Common myeloid progenitor, CD34-positive (primary cell): ENCODE measurements around the gene PXK.

Experiments used
- CTCF ChIA-PET: fragments of 350-600 bp; sonication (Branson Sonifier 250); formaldehyde crosslinking; loops from one replicate; lab custom pipeline; 2021; ENCODE audit warnings: antibody characterized with exemption; lab: Charles Lee
- POLR2A ChIA-PET: fragments of 350-600 bp; sonication (Branson Sonifier 250); formaldehyde crosslinking; loops from one replicate; lab custom pipeline; 2021; ENCODE audit warnings: antibody characterized with exemption; lab: Charles Lee
- DNase-seq, 3 donors: peaks; one replicate each; pipeline versions ENCODE4 v3.0.0 to v3.0.0-alpha.2; 2013
- H3K27ac ChIP-seq, 2 experiments: 1 replicate in 1 of 2; 2 replicates in 1 of 2; pipeline ENCODE4 v1.7.0; 2013; ENCODE audit warnings: inconsistent platforms in 2 of 2, low read length in 2 of 2, mild to moderate bottlenecking in 2 of 2, low read depth in 1 of 2, moderate library complexity in 1 of 2; ENCODE audit not compliant: severe bottlenecking in 2 of 2, insufficient read depth in 1 of 2, poor library complexity in 1 of 2
- H3K27me3 ChIP-seq, 5 experiments: replicated peaks in 2 of 5; 1 replicate in 3 of 5; 2 replicates in 2 of 5; pipeline versions ENCODE4 v1.6.1 to v1.7.0; 2013; ENCODE audit warnings: low read length in 4 of 5, mild to moderate bottlenecking in 2 of 5, moderate library complexity in 2 of 5, inconsistent platforms in 1 of 5; ENCODE audit not compliant: insufficient read depth in 5 of 5, control insufficient read depth in 4 of 5
- H3K36me3 ChIP-seq, 4 experiments: 1 replicate in 2 of 4; 2 replicates in 2 of 4; pipeline versions ENCODE4 v1.6.1 to v1.7.0; 2013; ENCODE audit warnings: low read length in 3 of 4, control low read depth in 1 of 4, mild to moderate bottlenecking in 1 of 4; ENCODE audit not compliant: control insufficient read depth in 4 of 4, insufficient read depth in 4 of 4
- H3K4me1 ChIP-seq, 4 experiments: 1 replicate in 3 of 4; 2 replicates in 1 of 4; pipeline versions ENCODE4 v1.6.1 to v1.7.1; 2013; ENCODE audit warnings: low read length in 3 of 4, mild to moderate bottlenecking in 3 of 4, control low read depth in 1 of 4, inconsistent platforms in 1 of 4, moderate library complexity in 1 of 4; ENCODE audit not compliant: control insufficient read depth in 4 of 4, insufficient read depth in 4 of 4; ENCODE audit errors: control extremely low read depth in 1 of 4
- H3K4me3 ChIP-seq, 7 experiments: 1 replicate in 4 of 7; 2 replicates in 3 of 7; pipeline versions ENCODE4 v1.5.1 to v1.7.0; 2013; ENCODE audit warnings: mild to moderate bottlenecking in 7 of 7, low read length in 6 of 7, moderate library complexity in 6 of 7, inconsistent platforms in 2 of 7, low read depth in 2 of 7, control low read depth in 1 of 7; ENCODE audit not compliant: insufficient read depth in 4 of 7, control insufficient read depth in 1 of 7; ENCODE audit errors: extremely low read depth in 1 of 7
- H3K9me3 ChIP-seq, 5 experiments: 1 replicate in 4 of 5; 2 replicates in 1 of 5; pipeline versions ENCODE4 v1.6.1 to v1.7.1; 2013; ENCODE audit warnings: low read length in 4 of 5, mild to moderate bottlenecking in 2 of 5, inconsistent platforms in 1 of 5, low read depth in 1 of 5, moderate library complexity in 1 of 5; ENCODE audit not compliant: control insufficient read depth in 4 of 5, insufficient read depth in 2 of 5; ENCODE audit errors: control extremely low read depth in 1 of 5
- WGBS: methylation state at CpG from one replicate; pipeline ENCODE4 v1.1.5; 2013; ENCODE audit not compliant: insufficient coverage; 5-methylcytosine and 5-hydroxymethylcytosine counted together

PXK gene

DNA sequence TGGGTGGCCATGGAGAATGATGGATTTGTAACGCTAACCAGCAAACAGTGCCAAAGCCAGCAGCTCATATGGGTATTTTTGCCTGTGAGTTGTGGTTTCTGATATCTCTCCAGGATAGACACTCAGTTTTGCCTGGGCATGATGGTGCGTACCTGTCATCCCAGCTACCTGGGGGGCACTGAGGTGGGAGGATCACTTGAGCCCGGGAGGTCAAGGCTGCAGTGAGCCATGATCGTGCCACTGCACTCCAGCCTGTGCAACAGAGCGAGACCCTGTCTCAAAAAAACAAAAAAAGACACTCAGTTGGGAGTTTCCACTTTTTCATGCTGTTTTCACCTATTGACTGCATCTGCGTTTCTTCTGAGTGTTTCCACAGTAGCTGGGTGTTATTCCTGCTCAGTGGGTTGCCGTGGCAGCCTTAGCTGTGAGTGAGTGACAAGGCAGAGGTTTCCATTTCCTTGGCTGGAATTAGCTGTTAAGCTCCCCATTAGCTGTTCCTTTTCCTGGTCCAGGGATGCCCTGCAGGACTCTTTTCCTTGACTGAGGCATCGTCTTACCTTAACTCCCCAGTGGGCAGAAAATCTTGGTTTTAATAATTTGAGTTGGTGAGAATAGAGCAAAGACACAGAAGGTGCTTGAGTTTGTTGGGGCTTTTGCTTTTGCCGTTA lies 40.9 kb upstream of the PXK start:
- H3K36me3 ChIP-seq = peaks cover 0 to 2% (median 0%) of the 10 kb centered on the region in 4 experiments
- no peaks in the 10 kb centered on the region for H3K27me3 ChIP-seq
- H3K9me3 ChIP-seq = no peaks in the 10 kb centered on the region
- H3K4me1 ChIP-seq = no peaks in the 10 kb centered on the region
- DNase-seq = no peak
- H3K27ac ChIP-seq = no peak overlapping the region
- POLR2A ChIA-PET = no interaction called here
- H3K4me3 ChIP-seq = no peak overlapping the region
- CTCF ChIA-PET = interaction anchor here (0.7 to 1.5 kb wide), 3 partner anchors 15 to 279 kb away, joined by 3 to 6 read pairs (median 5); partner anchors contain the start of genes HTD2 and RPP14
- 84% methylated on average over 8 of the region's 9 CpGs for WGBS

DNA sequence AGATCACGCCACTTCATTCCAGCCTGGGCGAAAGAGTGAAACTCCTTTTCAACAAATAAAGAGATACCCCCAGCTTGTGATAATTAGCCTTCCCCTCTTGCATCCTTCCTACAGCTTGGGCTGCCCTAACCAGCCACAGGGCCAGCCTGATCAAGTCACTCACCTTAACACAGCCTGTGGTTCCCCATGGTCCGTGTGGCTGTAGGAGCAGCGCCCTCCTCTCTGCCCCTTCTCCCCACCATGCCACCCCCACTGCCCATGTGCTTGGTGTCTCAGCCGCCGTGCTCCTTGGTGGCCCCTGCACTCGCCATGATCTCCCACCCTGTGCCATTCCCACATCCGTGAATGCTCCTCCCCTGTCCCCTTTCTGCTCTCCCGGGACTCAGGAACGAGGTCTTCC lies 39.8 kb upstream of the PXK start:
- H3K27me3 ChIP-seq = no peaks in the 10 kb centered on the region
- no peak for DNase-seq
- ChIA-PET CTCF (interaction anchor here (0.9 to 1.5 kb wide), 5 partner anchors 14 to 126 kb away, joined by 3 to 6 read pairs (median 4); partner anchors contain the start of genes HTD2 and RPP14), POLR2A (interaction anchor here (0.6 kb wide), 1 partner anchor 514 kb away, joined by 3 read pairs; no protein-coding TSS in a partner anchor)
- no peak overlapping the region for H3K4me3 ChIP-seq
- peaks cover 0 to 2% (median 0%) of the 10 kb centered on the region in 4 experiments for H3K36me3 ChIP-seq
- H3K4me1 ChIP-seq = no peaks in the 10 kb centered on the region
- WGBS = 96% methylated on average over 9 of the region's 10 CpGs
- no peak overlapping the region for H3K27ac ChIP-seq
- H3K9me3 ChIP-seq = no peaks in the 10 kb centered on the region

DNA sequence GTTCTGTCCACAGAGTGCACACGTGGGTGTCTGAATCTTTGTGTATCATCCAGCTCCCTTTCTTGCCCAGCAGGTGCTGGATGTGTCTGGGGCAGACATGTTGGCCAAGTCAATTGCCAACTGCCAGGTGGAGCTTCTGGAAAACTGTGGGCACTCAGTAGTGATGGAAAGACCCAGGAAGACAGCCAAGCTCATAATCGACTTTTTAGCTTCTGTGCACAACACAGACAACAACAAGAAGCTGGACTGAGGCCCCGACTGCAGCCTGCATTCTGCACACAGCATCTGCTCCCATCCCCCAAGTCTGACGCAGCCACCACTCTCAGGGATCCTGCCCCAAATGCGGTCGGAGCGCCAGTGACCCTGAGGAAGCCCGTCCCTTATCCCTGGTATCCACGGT lies 39.2 kb upstream of the PXK start:
- Histone ChIP-seq H3K36me3 (peaks cover 0 to 2% (median 0%) of the 10 kb centered on the region in 4 experiments), H3K4me1 (no peaks in the 10 kb centered on the region), H3K4me3 (no peak overlapping the region), H3K27ac (no peak overlapping the region), H3K9me3 (no peaks in the 10 kb centered on the region), H3K27me3 (no peaks in the 10 kb centered on the region)
- 60% methylated on average over 1 of the region's 9 CpGs for WGBS
- no peak for DNase-seq
- CTCF ChIA-PET = interaction anchor here (0.9 to 1.4 kb wide), 4 partner anchors 75 to 180 kb away, joined by 3 to 4 read pairs (median 3); no protein-coding TSS in a partner anchor
- POLR2A ChIA-PET = no interaction called here

DNA sequence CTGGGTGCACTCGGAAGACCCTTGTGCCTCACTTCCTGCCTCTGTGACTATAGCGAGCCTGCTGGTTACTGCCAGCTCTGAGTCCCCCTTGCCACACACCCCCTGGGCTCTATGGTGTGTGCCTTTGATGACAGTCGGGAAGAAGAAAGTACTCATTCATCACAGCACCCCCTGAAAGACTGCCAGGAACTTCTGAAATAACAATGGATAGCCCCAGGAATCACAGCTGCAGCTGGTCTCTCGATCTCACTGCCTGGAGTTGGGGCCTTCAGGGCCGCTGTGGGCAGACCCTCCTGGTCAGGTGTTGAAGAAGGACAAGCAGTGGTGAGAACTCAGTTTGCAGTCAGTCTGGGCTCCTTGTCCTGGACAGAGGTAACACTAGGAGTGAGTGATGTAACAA lies 36.4 kb upstream of the PXK start:
- peaks cover 0 to 4% (median 0%) of the 10 kb centered on the region in 5 experiments for H3K9me3 ChIP-seq
- no peak for DNase-seq
- 77% methylated on average over 5 of the region's 5 CpGs for WGBS

DNA sequence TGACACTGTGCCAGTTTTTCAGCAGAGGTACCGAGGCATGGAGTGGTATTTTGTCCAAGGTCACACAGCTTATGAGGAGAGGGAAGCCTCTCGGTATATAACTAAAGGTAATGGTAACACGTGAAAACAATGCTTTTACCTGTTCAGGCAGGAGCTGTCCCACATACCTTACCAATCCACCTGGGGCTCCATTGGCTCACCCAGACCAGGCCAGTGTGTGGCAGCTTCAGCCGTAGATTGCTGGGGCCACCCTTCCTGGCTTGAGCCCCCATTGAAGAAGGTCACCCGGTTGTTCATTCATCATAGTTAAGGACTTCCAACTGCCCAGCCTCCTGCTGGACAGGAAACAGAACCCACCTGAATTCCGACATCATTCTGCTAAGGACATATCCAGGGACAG lies 35.8 kb upstream of the PXK start:
- Histone ChIP-seq H3K27me3 (peaks cover 0 to 6% (median 0%) of the 10 kb centered on the region in 5 experiments), H3K36me3 (peaks cover 0 to 2% (median 0%) of the 10 kb centered on the region in 4 experiments), H3K4me1 (no peaks in the 10 kb centered on the region), H3K27ac (no peak overlapping the region), H3K9me3 (peaks cover 0 to 9% (median 3%) of the 10 kb centered on the region in 5 experiments), H3K4me3 (no peak overlapping the region)
- WGBS = 100% methylated on average over 5 of the region's 6 CpGs
- ChIA-PET CTCF (interaction anchor here (0.7 to 6.0 kb wide), 4 partner anchors 10 to 298 kb away, joined by 3 to 70 read pairs (median 25); partner anchors contain the start of gene HTD2), POLR2A (no interaction called here)
- no peak for DNase-seq

More for the DNA sequence above, 36.4 kb upstream of the PXK start:
- no peaks in the 10 kb centered on the region for H3K4me1 ChIP-seq
- peaks cover 0 to 2% (median 0%) of the 10 kb centered on the region in 4 experiments for H3K36me3 ChIP-seq
- H3K27me3 ChIP-seq = peaks cover 0 to 4% (median 0%) of the 10 kb centered on the region in 5 experiments
- ChIA-PET POLR2A (no interaction called here), CTCF (interaction anchor here (0.9 to 6.0 kb wide), 7 partner anchors 8 to 297 kb away, joined by 3 to 70 read pairs (median 4); no protein-coding TSS in a partner anchor)
- no peak overlapping the region for H3K4me3 ChIP-seq
- H3K27ac ChIP-seq = no peak overlapping the region

DNA sequence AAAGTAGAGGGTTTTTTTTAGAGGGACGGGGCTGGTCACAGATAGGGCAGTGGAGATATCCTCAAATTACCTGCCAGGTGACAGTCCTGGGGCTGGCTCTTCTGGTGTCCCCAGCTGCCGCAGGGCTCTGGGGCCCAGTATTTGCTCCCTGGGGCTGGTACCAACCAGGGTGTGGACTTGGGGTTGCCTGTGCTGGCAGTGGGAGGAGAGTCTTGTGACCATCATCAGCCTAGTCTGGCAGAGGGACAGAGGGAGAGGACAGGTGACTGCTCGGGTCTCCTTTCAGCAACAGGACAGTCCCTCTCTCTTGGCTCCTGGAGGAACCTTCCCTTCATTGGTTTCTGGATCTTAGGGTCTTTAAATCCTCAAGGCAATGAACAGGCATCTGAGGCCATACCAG lies 34.5 kb upstream of the PXK start:
- no peak overlapping the region for H3K27ac ChIP-seq
- DNase-seq = no peak
- no CpG with 5 or more reads among the region's 3 CpGs for WGBS
- no peaks in the 10 kb centered on the region for H3K4me1 ChIP-seq
- H3K36me3 ChIP-seq = peaks cover 0 to 1% (median 0%) of the 10 kb centered on the region in 4 experiments
- CTCF ChIA-PET = interaction anchor here (0.6 to 6.0 kb wide), 5 partner anchors 66 to 131 kb away, joined by 3 to 70 read pairs (median 3); no protein-coding TSS in a partner anchor
- POLR2A ChIA-PET = no interaction called here
- H3K4me3 ChIP-seq = no peak overlapping the region
- peaks cover 0 to 6% (median 0%) of the 10 kb centered on the region in 5 experiments for H3K27me3 ChIP-seq
- peaks cover 0 to 14% (median 5%) of the 10 kb centered on the region in 5 experiments for H3K9me3 ChIP-seq

DNA sequence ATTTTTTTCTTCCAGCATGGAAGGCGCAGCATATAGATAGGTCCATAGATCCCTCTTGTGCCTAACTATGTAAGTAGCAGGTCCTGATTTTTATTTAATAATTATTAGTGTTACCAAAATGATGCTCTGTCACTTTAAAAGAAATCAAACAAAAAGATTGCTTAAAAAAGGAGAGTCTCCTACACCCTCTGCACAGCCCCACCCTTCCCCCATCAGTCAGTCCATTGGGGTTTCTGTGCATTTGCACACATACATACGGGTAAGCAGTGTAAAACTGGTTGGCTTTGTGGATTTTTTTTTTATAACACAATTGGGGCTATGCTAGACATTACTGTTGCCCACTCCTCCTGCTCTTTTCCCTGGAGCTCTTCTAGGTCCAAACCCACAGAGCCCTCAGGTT lies 33.6 kb upstream of the PXK start:
- no peak overlapping the region for H3K27ac ChIP-seq
- CTCF ChIA-PET = interaction anchor here (1.0 to 6.0 kb wide), 12 partner anchors 9 to 434 kb away, joined by 3 to 70 read pairs (median 6); no protein-coding TSS in a partner anchor
- no CpG with 5 or more reads among the region's 2 CpGs for WGBS
- H3K36me3 ChIP-seq = no peaks in the 10 kb centered on the region
- H3K27me3 ChIP-seq = peaks cover 0 to 6% (median 0%) of the 10 kb centered on the region in 5 experiments
- no peaks in the 10 kb centered on the region for H3K4me1 ChIP-seq
- no peak for DNase-seq
- H3K4me3 ChIP-seq = no peak overlapping the region
- POLR2A ChIA-PET = no interaction called here
- peaks cover 0 to 14% (median 5%) of the 10 kb centered on the region in 5 experiments for H3K9me3 ChIP-seq
